OCI-LY7 (cell line): ENCODE results near the gene AQP11. TPM values are rescaled to one million over a fixed set of nuclear protein-coding genes. Genes with fewer than 3 reads are reported as not detected.

Source experiments
- BruUV-seq: library from RNA; stranded (reverse); fragments of 400-500 nt; replicated peaks from 2 replicates; lab custom pipeline; 2021; lab: Mats Ljungman, UMichigan
- CTCF ChIA-PET: fragments of 300-600 bp; sonication (Branson Sonifier 250); formaldehyde crosslinking; loops from one replicate; lab custom pipeline; 2022; ENCODE audit warnings: antibody characterized with exemption; ENCODE audit not compliant: unreplicated experiment; lab: Charles Lee
- POLR2A ChIA-PET: fragments of 300-600 bp; sonication (Branson Sonifier 250); formaldehyde crosslinking; loops from one replicate; lab custom pipeline; 2022; ENCODE audit warnings: antibody characterized with exemption; lab: Charles Lee
- DNase-seq: peaks from one replicate; pipeline ENCODE4 v3.0.0-alpha.2; 2015; ENCODE audit warnings: low spot score
- H2AFZ ChIP-seq: fragments of 200-600 bp; sonication (generic), shearing (Covaris generic); 2 replicates; pipeline ENCODE4 v1.6.1; 2014; ENCODE audit warnings: mild to moderate bottlenecking, antibody characterized with exemption, low read length, moderate library complexity
- H3K27ac ChIP-seq: fragments of 200-600 bp; sonication (generic); 2 replicates; pipeline ENCODE4 v1.5.1; 2014; ENCODE audit warnings: mixed run types, low read depth, mild to moderate bottlenecking, moderate library complexity, low read length, inconsistent platforms; ENCODE audit not compliant: poor library complexity, severe bottlenecking
- H3K36me3 ChIP-seq: fragments of 200-600 bp; sonication (generic); 2 replicates; pipeline ENCODE4 v1.6.1; 2014; ENCODE audit warnings: mild to moderate bottlenecking, antibody characterized with exemption, low read length, moderate library complexity, mixed read lengths; ENCODE audit not compliant: insufficient read depth
- H3K4me1 ChIP-seq: fragments of 200-600 bp; sonication (generic); 2 replicates; pipeline ENCODE4 v1.5.1; 2014; ENCODE audit warnings: mild to moderate bottlenecking, low read length; ENCODE audit not compliant: insufficient read depth, poor library complexity, severe bottlenecking
- H3K4me2 ChIP-seq: fragments of 200-600 bp; sonication (generic); 2 replicates; pipeline ENCODE4 v1.6.1; 2014; ENCODE audit warnings: mild to moderate bottlenecking, low read length
- H3K4me3 ChIP-seq: fragments of 200-600 bp; sonication (generic); 2 replicates; pipeline ENCODE4 v1.5.1; 2014; ENCODE audit warnings: mild to moderate bottlenecking, low read depth, low read length; ENCODE audit not compliant: poor library complexity, severe bottlenecking
- H3K79me2 ChIP-seq: fragments of 200-600 bp; sonication (generic); 2 replicates; pipeline ENCODE4 v1.6.1; 2016; ENCODE audit warnings: low read depth, mild to moderate bottlenecking, low read length, moderate library complexity, mixed read lengths; ENCODE audit not compliant: insufficient read depth
- H3K9me2 ChIP-seq: fragments of 200-600 bp; sonication (generic); 2 replicates; pipeline ENCODE4 v1.6.1; 2016; ENCODE audit warnings: mild to moderate bottlenecking, low read length, mixed read lengths; ENCODE audit not compliant: insufficient read depth
- H3K9me3 ChIP-seq: fragments of 200-600 bp; sonication (generic); 2 replicates; pipeline ENCODE4 v1.6.1; 2014; ENCODE audit warnings: mild to moderate bottlenecking, mixed run types, low read length, mixed read lengths
- H4K20me1 ChIP-seq: fragments of 200-600 bp; sonication (generic); 2 replicates; pipeline ENCODE4 v1.6.1; 2014; ENCODE audit warnings: mild to moderate bottlenecking, antibody characterized with exemption, low read length, moderate library complexity, mixed read lengths; ENCODE audit not compliant: insufficient read depth
- CTCF ChIP-seq: fragments of 200-600 bp; sonication (generic); conservative IDR thresholded peaks from 2 replicates; pipeline ENCODE4 v1.5.1; 2014; ENCODE audit warnings: mild to moderate bottlenecking, antibody characterized with exemption, low read length, moderate library complexity, mixed read lengths
- EZH2phosphoT487 ChIP-seq: fragments of 200-600 bp; sonication (generic); IDR thresholded peaks from 2 replicates; pipeline ENCODE4 v1.6.1; 2018; ENCODE audit warnings: low read depth, borderline replicate concordance, mild to moderate bottlenecking, mixed run types, antibody characterized with exemption, low read length, moderate library complexity, mixed read lengths
- intact Hi-C: fragments of 100-400 bp; cut with micrococcal nuclease; formaldehyde crosslinking; loops from one replicate; pipeline ENCODE4 v1.10.0; 2022; ENCODE audit not compliant: unreplicated experiment
- total RNA-seq, 2 experiments: library from RNA; depleted of rRNA in 1 of 2; stranded (reverse); fragments of >200 nt in 1 of 2; shearing (Covaris generic) in 1 of 2; gene quantifications; 2 replicates each; pipeline ENCODE4 v1.2.3, GENCODE V29; 2014 to 2022

Gene AQP11
- total RNA-seq, 2 experiments from 2014 or later = not detected

- no peaks in the 10 kb centered on the region for H3K79me2 ChIP-seq
- no peaks in the 10 kb centered on the region for H3K9me2 ChIP-seq
- ChIA-PET CTCF (no interaction called here), POLR2A (no interaction called here)
- no peaks in the 10 kb centered on the region for H4K20me1 ChIP-seq
- H3K27ac ChIP-seq = no peak overlapping the region
- no peak overlapping the region for H3K4me3 ChIP-seq
- DNase-seq = no peak
- H3K9me3 ChIP-seq = no peaks in the 10 kb centered on the region; the same call in 1 of the 2 replicates
- H3K36me3 ChIP-seq = no peaks in the 10 kb centered on the region
- TF ChIP-seq EZH2phosphoT487 (no peak), CTCF (no peak)
- intact Hi-C loops = no loop called here
- H3K4me1 ChIP-seq = no peaks in the 10 kb centered on the region
- no TSS peak for BruUV-seq
- H2AFZ ChIP-seq = no peak overlapping the region
- peak overlapping the region; percentile 36; the same call in 1 of the 2 replicates for H3K4me2 ChIP-seq
Measured at GRCh38 chr11:77589181-77589520, 602 bp upstream of the AQP11 start.

GRCh38 chr11:77590194-77590782, 535 bp downstream of the AQP11 start:
- no peak for DNase-seq
- no peak overlapping the region for H3K27ac ChIP-seq
- ChIA-PET POLR2A (no interaction called here), CTCF (no interaction called here)
- intact Hi-C loops = no loop called here
- H3K79me2 ChIP-seq = no peaks in the 10 kb centered on the region
- no peaks in the 10 kb centered on the region for H3K4me1 ChIP-seq
- H3K4me3 ChIP-seq = no peak overlapping the region
- no peaks in the 10 kb centered on the region for H3K36me3 ChIP-seq
- no peak overlapping the region for H2AFZ ChIP-seq
- TF ChIP-seq CTCF (no peak), EZH2phosphoT487 (no peak)
- H3K9me2 ChIP-seq = no peaks in the 10 kb centered on the region
- H3K4me2 ChIP-seq = peak overlapping the region; percentile 47; the same call in 1 of the 2 replicates
- H4K20me1 ChIP-seq = no peaks in the 10 kb centered on the region
- BruUV-seq = no TSS peak
- H3K9me3 ChIP-seq = no peaks in the 10 kb centered on the region

DNA sequence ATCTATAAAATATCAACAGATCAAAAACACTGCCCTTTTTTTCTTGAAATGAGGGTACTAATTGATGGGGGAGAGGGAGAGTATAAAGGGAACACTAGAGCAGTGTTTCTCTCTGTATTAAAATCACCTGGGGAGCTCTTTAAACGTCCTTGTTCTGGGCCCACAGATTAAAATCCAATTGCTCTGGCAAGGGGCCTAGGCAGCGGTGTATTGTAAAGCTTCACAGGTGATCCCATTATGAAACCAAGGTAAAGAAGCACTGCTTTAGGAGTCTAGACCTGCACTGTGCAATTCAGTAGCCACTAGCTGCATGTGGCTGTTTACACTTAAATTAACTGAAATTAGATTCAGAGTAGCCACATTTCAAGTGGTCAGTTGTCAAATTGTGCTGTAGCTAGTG, 3.0 kb downstream of the AQP11 start:
- no peaks in the 10 kb centered on the region for H3K79me2 ChIP-seq
- no TSS peak for BruUV-seq
- no peak overlapping the region for H3K27ac ChIP-seq
- H3K36me3 ChIP-seq = no peaks in the 10 kb centered on the region
- no peaks in the 10 kb centered on the region for H4K20me1 ChIP-seq
- CTCF ChIA-PET = no interaction called here
- no peaks in the 10 kb centered on the region for H3K9me3 ChIP-seq
- H3K4me1 ChIP-seq = no peaks in the 10 kb centered on the region
- no peak for TF ChIP-seq EZH2phosphoT487
- H3K4me3 ChIP-seq = no peak overlapping the region
- POLR2A ChIA-PET = interaction anchor here (0.6 kb wide), 1 partner anchor 42 kb away, joined by 6 read pairs; no protein-coding TSS in a partner anchor
- H3K4me2 ChIP-seq = no peak overlapping the region
- H3K9me2 ChIP-seq = no peaks in the 10 kb centered on the region
- no peak overlapping the region for H2AFZ ChIP-seq
- no peak for DNase-seq
- intact Hi-C loops = no loop called here
